CMK (cell line): ENCODE data around the gene NYNRIN.
"Not testable (repeated sequence)": the region's sequence is repeated elsewhere in the genome, so short reads cannot be mapped to it uniquely, and the experiment has no call there.

Experiments
- DNase-seq: peaks from one replicate; pipeline ENCODE4 v3.0.0-alpha.2; 2010; ENCODE audit warnings: low read depth

The NYNRIN gene

DNA sequence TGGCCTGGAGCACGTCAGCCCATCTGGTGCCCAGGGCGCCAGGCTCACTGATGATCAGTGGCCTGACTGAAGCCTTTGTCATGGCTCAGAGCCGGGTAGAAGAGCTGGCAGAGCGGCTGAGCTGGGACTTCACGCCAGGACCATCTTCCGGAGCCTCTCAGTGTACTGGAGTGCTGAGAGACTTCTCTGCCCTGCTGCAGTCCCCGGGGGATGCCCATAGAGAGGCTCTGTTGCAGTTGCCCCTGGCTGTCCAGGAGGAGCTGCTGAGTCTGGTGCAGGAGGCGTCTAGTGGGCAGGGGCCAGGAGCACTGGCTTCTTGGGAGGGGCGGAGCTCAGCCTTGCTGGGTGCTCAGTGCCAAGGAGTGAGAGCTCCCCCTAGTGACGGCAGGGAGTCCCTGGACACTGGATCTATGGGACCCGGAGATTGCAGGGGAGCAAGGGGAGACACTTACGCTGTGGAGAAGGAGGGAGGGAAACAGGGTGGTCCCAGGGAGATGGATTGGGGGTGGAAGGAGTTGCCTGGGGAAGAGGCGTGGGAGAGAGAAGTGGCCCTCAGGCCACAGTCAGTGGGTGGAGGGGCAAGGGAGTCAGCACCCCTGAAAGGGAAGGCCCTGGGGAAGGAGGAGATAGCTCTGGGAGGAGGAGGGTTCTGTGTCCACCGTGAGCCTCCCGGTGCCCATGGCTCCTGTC is 32.9 kb downstream of the NYNRIN start:
- DNase-seq, result peak; percentile 82

DNA sequence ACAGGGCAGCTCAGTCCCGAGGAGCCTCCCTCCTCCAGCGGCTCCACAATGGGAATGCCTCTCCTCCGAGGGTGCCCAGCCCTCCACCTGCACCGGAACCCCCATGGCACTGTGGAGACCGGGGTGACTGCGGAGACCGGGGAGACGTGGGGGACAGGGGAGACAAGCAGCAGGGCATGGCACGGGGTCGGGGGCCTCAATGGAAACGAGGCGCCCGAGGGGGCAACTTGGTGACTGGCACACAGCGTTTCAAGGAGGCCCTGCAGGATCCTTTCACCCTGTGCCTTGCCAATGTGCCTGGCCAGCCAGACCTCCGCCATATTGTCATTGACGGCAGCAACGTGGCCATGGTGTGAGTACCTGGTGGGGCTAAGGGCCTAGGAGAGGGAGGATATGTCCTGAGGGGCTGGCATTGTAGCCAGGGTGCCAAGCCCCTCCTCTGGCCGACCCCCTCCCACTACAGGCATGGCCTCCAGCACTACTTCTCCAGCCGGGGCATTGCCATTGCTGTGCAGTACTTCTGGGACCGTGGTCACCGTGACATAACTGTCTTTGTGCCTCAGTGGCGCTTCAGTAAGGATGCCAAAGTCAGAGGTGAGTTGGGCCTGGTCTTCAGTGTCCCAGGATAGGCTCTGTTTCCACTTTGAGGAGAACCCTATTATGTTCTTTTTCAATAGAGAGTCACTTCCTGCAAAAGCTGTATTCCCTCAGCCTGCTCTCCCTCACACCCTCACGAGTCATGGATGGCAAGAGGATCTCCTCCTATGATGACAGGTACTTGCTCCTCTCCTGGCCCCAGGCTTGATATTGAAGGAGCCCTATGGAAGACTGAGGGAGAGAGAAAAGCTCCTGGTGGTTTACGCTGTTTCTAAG is 33.7 kb downstream of the NYNRIN start:
- DNase-seq, result no peak

- DNase-seq, result no peak
Measured at GRCh38 chr14:24434036-24434435, 35.2 kb downstream of the NYNRIN start.

DNA sequence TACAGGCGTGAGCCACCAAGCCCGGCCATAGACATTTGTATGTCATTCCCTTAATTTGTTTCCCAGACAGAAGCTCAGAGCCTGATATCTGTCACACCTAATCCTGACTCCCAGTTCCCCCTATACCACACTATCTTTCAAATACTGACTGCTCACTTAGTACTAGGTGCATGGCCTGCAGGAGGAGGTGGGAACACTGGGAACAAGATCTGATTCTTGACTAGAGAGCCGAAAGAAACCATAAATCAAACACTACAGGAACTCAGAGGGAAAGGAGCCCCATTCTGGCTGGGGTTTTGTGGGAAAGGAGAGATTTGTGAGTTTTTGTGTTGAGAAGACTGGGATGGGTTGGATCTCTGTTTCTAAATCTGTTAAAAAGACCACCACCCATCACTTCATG is 35.9 kb downstream of the NYNRIN start:
- no peak for DNase-seq

DNA sequence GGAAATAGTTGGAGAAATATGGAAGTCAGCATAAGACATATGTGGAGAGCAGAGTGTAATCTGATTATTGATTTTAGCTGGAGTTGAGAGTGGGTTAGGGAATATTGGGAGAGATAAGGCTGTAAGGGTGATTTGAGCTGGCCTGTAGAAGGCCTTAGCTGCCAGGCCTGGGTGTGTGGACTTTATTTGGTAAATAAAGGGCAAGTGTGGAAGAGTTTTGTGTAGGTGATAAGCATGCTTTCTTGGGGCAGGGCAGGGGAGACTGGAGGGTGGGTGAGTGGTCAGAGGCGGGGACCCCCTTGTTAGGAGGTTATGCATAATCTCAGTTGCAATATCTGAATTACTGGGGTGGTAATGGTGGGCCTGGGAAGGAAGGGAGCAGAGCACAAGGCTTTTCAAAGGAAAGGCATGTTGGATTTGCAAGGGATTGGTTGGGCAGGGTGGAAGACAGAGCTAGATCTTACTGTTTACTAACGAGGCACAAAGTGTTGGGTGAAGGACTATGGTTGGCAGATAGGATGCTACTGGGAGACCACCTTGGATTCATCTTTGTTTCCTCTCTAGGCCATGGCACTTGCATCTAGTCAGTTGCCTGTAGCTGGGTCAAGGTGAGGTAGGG is 36.5 kb downstream of the NYNRIN start:
- no peak for DNase-seq

GRCh38 chr14:24435998-24436354 is 37.2 kb downstream of the NYNRIN start:
- no peak for DNase-seq

- no peak for DNase-seq
Measured at GRCh38 chr14:24436355-24437019, 37.7 kb downstream of the NYNRIN start.

DNA sequence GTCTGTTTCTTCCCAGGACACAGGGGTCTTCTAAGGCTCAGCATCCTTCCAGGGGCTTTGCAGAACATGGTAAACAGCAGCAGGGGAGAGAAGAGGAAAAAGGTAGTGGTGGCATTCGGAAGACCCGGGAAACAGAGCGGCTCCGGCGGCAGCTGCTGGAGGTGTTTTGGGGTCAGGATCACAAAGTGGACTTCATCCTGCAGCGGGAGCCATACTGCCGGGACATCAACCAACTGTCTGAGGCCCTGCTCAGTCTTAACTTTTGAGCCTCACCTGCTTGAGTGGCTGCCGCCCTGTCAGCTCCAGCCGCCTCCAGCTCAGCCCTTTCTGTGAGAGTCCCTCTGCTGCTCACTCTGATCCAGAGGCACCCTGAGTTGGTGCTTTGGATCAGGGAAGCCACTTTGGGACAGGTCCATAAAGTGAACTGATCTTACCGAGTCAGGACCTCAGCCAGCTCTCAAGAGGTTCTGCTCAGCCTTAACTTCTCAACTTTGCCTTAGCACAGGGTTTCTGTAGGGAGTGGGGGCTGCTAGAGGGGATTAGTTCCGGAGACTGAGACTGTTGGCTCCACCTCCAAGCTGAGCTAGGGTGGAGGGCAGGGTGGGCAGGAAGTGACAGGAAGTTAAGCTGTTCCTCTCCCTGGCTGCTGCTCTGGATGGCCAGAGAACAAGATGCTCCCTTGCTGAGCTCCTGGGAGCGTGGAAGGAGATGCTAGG is 38.4 kb downstream of the NYNRIN start:
- DNase-seq, result no peak

GRCh38 chr14:24437736-24438067 is 38.9 kb downstream of the NYNRIN start:
- no peak for DNase-seq

GRCh38 chr14:24438223-24439097 is 39.7 kb downstream of the NYNRIN start:
- no peak for DNase-seq

GRCh38 chr14:24439257-24439656 is 40.5 kb downstream of the NYNRIN start:
- no peak for DNase-seq

- no peak for DNase-seq
Measured at GRCh38 chr14:24439830-24440605, 41.2 kb downstream of the NYNRIN start.

- DNase-seq, result no peak
Measured at GRCh38 chr14:24440606-24441399, 42.0 kb downstream of the NYNRIN start.

DNA sequence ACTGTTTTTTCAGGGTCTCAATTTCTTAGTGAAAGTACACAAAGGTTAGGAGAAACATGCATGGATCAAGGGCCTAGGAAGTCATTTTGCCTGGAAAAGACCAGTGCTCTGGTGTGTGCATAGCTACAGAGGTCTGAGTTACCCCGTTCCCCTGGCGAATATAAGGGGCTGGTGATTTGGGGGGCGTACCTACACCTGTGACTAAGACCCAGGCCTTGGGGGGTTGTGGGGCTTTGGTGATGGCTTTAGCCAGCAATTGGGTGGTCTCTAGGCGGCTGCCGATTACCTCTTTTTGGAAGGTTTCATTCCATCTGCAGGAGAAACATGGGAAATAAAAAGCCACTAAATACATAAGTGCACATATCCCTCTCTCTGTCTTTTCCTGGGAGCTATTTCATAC is 42.7 kb downstream of the NYNRIN start:
- no peak for DNase-seq

DNA sequence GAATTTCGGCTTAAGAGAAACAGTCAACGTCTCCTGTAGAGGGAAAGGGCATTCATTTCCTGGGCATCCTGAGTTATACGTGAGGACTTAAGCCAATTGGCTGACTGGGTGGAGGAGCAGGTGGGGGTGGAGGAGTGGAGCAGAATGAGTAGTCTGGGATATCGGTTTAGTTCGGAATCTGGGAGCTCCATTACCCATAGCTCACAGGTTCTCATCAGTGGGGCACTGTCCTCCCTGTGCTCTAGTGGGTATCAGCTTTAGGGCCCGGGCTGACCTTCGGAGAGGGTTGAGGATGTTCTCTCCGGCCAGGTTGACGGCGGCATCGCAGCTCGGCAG is 43.1 kb downstream of the NYNRIN start:
- DNase-seq, result no peak

DNA sequence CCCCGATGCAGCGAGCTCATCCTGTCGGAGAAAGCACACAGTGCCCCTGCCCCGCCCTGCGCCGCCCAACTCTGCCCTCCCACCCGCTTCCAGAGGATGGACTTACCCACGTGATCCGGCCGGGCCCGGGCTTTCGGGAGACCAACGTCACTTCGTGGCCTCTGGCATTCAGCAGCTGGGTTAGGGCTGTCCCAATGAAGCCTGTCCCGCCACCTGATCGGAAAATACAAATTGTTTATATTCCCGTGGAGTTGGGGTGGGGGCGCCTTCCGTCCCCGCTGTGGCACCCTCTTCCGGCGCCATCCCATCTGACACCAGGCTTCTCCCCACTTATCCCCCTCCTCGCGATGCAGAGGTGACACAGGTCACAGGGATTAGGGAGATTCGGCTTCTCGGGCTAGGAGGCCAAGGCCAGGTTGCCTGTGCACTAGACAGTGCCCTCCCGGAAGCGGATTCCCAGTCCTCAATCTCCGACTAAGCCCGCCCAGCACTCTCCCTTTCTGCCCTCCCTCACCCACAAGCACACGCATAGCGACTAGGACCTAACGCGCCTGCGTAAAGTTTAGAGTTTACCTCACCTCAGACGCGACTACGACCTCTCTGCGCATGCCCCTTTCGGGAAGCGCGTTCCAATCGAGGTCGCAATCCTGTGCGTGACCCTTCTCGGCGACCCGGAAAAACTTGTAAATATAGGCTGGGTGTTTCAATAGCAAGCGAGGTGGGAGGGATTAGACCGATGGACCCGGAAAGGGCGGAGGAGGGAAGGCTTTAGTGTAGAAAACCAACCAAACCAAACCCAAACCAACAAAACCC is 43.6 kb downstream of the NYNRIN start, which contains the start of gene SDR39U1:
SDR39U1 (minus strand) TSS at position 537 of the 813 bp plus-strand sequence; CDS start at position 530, 7 bp downstream.
- DNase-seq, result peak; percentile 94

DNA sequence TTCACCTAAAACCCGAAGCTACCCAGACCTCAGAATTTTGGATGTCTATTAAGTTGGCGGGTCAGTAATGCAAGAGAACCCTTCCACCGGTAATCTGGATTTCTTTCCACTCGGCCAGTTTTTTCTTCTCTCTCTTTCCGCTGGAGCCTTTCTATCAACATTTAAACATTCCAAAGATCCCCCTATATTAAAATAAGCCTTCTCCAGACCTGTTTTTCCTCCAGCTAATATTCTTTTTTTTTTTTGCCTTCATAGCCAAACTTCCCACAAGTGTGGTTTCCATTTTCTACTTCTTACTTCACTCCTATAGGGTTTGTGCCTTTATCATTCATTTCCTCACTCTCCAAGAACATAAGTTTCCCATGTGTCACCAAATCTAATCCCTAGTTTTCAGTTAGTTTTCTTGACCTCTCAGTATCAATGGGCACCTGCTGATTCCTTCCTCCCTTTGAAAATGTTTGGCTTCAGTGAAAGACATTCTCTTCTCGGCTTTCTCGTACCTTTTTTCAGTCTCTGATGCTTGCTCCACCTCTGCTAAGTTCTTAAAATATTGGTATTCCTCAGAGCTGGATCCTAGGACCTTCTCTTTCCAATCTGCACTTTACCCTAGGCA is 44.4 kb downstream of the NYNRIN start:
- no peak for DNase-seq

DNA sequence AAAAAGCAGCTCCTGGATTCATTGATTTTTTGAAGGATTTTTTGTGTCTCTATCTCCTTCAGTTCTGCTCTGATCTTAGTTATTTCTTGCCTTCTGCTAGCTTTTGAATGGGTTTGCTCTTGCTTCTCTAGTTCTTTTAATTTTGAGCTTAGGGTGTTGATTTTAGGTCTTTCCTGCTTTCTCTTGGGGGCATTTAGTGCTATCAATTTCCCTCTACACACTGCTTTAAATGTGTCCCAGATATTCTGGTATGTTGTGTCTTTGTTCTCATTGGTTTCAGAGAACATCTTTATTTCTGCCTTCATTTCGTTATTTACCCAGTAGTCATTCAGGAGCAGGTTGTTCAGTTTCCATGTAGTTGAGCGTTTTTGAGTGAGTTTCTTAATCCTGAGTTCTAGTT is 52.0 kb downstream of the NYNRIN start:
- DNase-seq, result not testable (repeated sequence)
